ENCODE results near the gene TSPAN18. TPM values are rescaled to one million over a fixed set of nuclear protein-coding genes. Genes with fewer than 3 reads are reported as not detected.

Gene TSPAN18
- total and polyA plus RNA-seq, 2 of the 4 experiments (the other 2 are of a cell fraction): 0.36 to 1.1 TPM

- H3K4me1 ChIP-seq (ENCODE audit: control insufficient read depth, insufficient read depth, low read length): peaks cover 1% of the 10 kb centered on the region; the same call in 1 of the 2 replicates
- no peaks in the 10 kb centered on the region for H3K79me1 ChIP-seq (ENCODE audit: low read depth in 1 of 2, low read length in 2 of 2)
- H2AK9ac ChIP-seq (replicated peaks; ENCODE audit: low read depth, low read length, poor library complexity): no peak overlapping the region
- no peak overlapping the region for H3K23ac ChIP-seq (ENCODE audit: low read depth, low read length)
- no peak overlapping the region for H2BK20ac ChIP-seq (ENCODE audit: low read depth, low read length)
- no peak overlapping the region for H4K5ac ChIP-seq (ENCODE audit: low read depth, low read length)
- TF ChIP-seq RAD21 (IDR thresholded peaks at IDR 0.05; ENCODE audit: low read length): peak; percentile 71
- no peak for TF ChIP-seq NFE2L2 (IDR thresholded peaks at IDR 0.05; ENCODE audit: low read depth, low read length)
- peak; percentile 77 for TF ChIP-seq CTCF (conservative IDR thresholded peaks at IDR 0.05; ENCODE audit: low read depth, low read length)
- peak; percentile 94 for TF ChIP-seq SMC3 (IDR thresholded peaks at IDR 0.05; ENCODE audit: low read depth, low read length)
- no peak for TF ChIP-seq ELK1 (IDR thresholded peaks at IDR 0.05; ENCODE audit: borderline replicate concordance, low read depth, low read length)
- dilution Hi-C loops (cut with HindIII; ENCODE audit: low sequenced_read_pairs, unreplicated experiment) (no loop called here), intact Hi-C loops (cut with micrococcal nuclease) (loop anchor here (1.0 to 5.0 kb wide), 3 partner anchors 184 to 354 kb away; partner anchors contain the start of gene TSPAN18), in situ Hi-C loops (cut with MboI; ENCODE audit: low sequenced_read_pairs) (loop anchor here (25.0 kb wide), 1 partner anchor 799 kb away; no protein-coding TSS in a partner anchor)
- H4K91ac ChIP-seq (ENCODE audit: insufficient read depth, low read depth, low read length): no peak overlapping the region
- no peak overlapping the region for H3K27ac ChIP-seq (ENCODE audit: insufficient read depth, low read length)
- H3K4ac ChIP-seq (ENCODE audit: low read depth, low read length): no peak overlapping the region
- H2BK5ac ChIP-seq (ENCODE audit: low read depth, low read length, poor library complexity, severe bottlenecking): no peak overlapping the region
- H2BK15ac ChIP-seq (ENCODE audit: low read depth, low read length): no peak overlapping the region
- peaks cover 7% of the 10 kb centered on the region; the same call in 1 of the 2 replicates for H3K27me3 ChIP-seq (ENCODE audit: control insufficient read depth, insufficient read depth, low read length)
- H2AK5ac ChIP-seq (ENCODE audit: low read depth, low read length): no peak overlapping the region
- no peak overlapping the region for H2BK120ac ChIP-seq (ENCODE audit: low read depth, low read length)
- no peak overlapping the region for H3K18ac ChIP-seq (ENCODE audit: low read depth, low read length)
- H3K4me3 ChIP-seq (ENCODE audit: insufficient read depth, low read depth, low read length): no peak overlapping the region
- POLR2A ChIA-PET (ENCODE audit: unreplicated experiment): no interaction called here
- no peaks in the 10 kb centered on the region for H3K36me3 ChIP-seq (ENCODE audit: control insufficient read depth, insufficient read depth, low read length)
- no peak overlapping the region for H3K56ac ChIP-seq (ENCODE audit: extremely low read depth, insufficient read depth, low read length)
- peak; percentile 94 for ATAC-seq (ENCODE audit: low read depth)
- no TSS peak for BruUV-seq (replicated peaks)
- CTCF ChIA-PET: interaction anchor here (0.6 to 2.0 kb wide), 13 partner anchors 9 to 355 kb away, joined by 3 to 7 read pairs (median 4); no protein-coding TSS in a partner anchor
- H4K20me1 ChIP-seq (ENCODE audit: insufficient read depth, low read length): no peaks in the 10 kb centered on the region
- H4K8ac ChIP-seq (ENCODE audit: low read depth in 2 of 2, low read length in 2 of 2): no peak overlapping the region
- no peaks in the 10 kb centered on the region for H3K9me3 ChIP-seq (ENCODE audit: control insufficient read depth, insufficient read depth, low read length)
- no CpG with 5 or more reads among the region's 24 CpGs for WGBS, 2 experiments (ENCODE audit: extremely low coverage in 2 of 2, insufficient read length in 1 of 2)
- DNase-seq: peak; percentile 75
- H3K9me1 ChIP-seq (ENCODE audit: insufficient read depth, low read length): no peaks in the 10 kb centered on the region
- no peak overlapping the region for H3K4me2 ChIP-seq (ENCODE audit: low read depth, low read length)
- no peak overlapping the region for H3K9ac ChIP-seq (ENCODE audit: low read depth, low read length)
- no peak overlapping the region for H3K14ac ChIP-seq (replicated peaks; ENCODE audit: low read depth, low read length)
- peak overlapping the region; percentile 11 for H2AFZ ChIP-seq (replicated peaks; ENCODE audit: low read length, poor library complexity)
These were observed 184.5 kb downstream of the TSPAN18 start for GRCh38 chr11:44911029-44911814.

Data from IMR-90 (cell line).